SK-N-SH treated with all-trans-retinoic acid at 6 μM for 48 hours (cell line): ENCODE data around the gene SLC43A3.

ENCODE experiments used
- ATAC-seq: fragments of 200-7000 bp; cut with Tn5 transposase; 3 replicates; pipeline ENCODE4 v1.9.1; 2020; ENCODE audit warnings: mild to moderate bottlenecking, moderate library complexity
- ARNTL ChIP-seq: fragments of 450-650 bp; formaldehyde crosslinking; IDR thresholded peaks from 2 replicates; pipeline ENCODE4 v1.5.0; 2020; ENCODE audit warnings: low read depth, mild to moderate bottlenecking, moderate library complexity, borderline replicate concordance
- BACH2 ChIP-seq: fragments of 250-450 bp; sonication (Bioruptor Pico); IDR thresholded peaks from 2 replicates; pipeline ENCODE4 v1.9.0; 2021; ENCODE audit warnings: mild to moderate bottlenecking, borderline replicate concordance
- CREB5 ChIP-seq: fragments of 250-450 bp; sonication (Bioruptor Pico); IDR thresholded peaks from 2 replicates; pipeline ENCODE4 v1.5.1; 2020; ENCODE audit warnings: low read depth, mild to moderate bottlenecking, moderate library complexity
- CSDC2 ChIP-seq: fragments of 250-450 bp; sonication (Bioruptor Pico); IDR thresholded peaks from 2 replicates; pipeline ENCODE4 v1.5.0; 2020; ENCODE audit warnings: mild to moderate bottlenecking, moderate library complexity
- CSRNP3 ChIP-seq: fragments of 250-450 bp; sonication (Bioruptor Pico); IDR thresholded peaks from 2 replicates; pipeline ENCODE4 v1.5.1; 2021; ENCODE audit warnings: mild to moderate bottlenecking, moderate library complexity
- ESRRG ChIP-seq: fragments of 250-450 bp; sonication (Bioruptor Pico); IDR thresholded peaks from 2 replicates; pipeline ENCODE4 v1.6.1; 2021; ENCODE audit warnings: mild to moderate bottlenecking
- GLIS3 ChIP-seq: fragments of 250-450 bp; sonication (Bioruptor Pico); IDR thresholded peaks from 2 replicates; pipeline ENCODE4 v1.5.0; 2020; ENCODE audit warnings: mild to moderate bottlenecking, moderate library complexity
- ISL1 ChIP-seq: fragments of 250-450 bp; sonication (Bioruptor Pico); IDR thresholded peaks from 2 replicates; pipeline ENCODE4 v2.1.2; 2022; ENCODE audit warnings: mild to moderate bottlenecking, moderate library complexity
- OSR1 ChIP-seq: fragments of 250-450 bp; sonication (Bioruptor Pico); IDR thresholded peaks from 2 replicates; pipeline ENCODE4 v1.8.0; 2022; ENCODE audit warnings: moderate library complexity, mild to moderate bottlenecking, inconsistent platforms
- PPARA ChIP-seq: fragments of 250-450 bp; sonication (Bioruptor Pico); IDR thresholded peaks from 2 replicates; pipeline ENCODE4 v1.5.0; 2020; ENCODE audit warnings: mild to moderate bottlenecking, borderline replicate concordance
- RARB ChIP-seq: fragments of 250-450 bp; sonication (Bioruptor Pico); IDR thresholded peaks from 2 replicates; pipeline ENCODE4 v1.8.0; 2021; ENCODE audit warnings: mild to moderate bottlenecking, moderate library complexity
- SNAI2 ChIP-seq: fragments of 250-450 bp; sonication (Bioruptor Pico); IDR thresholded peaks from 2 replicates; pipeline ENCODE4 v1.5.0; 2020; ENCODE audit warnings: mild to moderate bottlenecking, moderate library complexity
- TCF4 ChIP-seq: fragments of 250-450 bp; sonication (Bioruptor Pico); IDR thresholded peaks from 2 replicates; pipeline ENCODE4 v1.8.0; 2021; ENCODE audit warnings: mild to moderate bottlenecking, moderate library complexity, borderline replicate concordance
- TOX ChIP-seq: fragments of 250-450 bp; sonication (Bioruptor Pico); IDR thresholded peaks from 2 replicates; pipeline ENCODE4 v1.8.0; 2021; ENCODE audit warnings: mild to moderate bottlenecking, moderate library complexity, borderline replicate concordance
- TSHZ2 ChIP-seq: fragments of 250-450 bp; sonication (Bioruptor Pico); IDR thresholded peaks from 2 replicates; pipeline ENCODE4 v1.5.0; 2020; ENCODE audit warnings: mild to moderate bottlenecking, moderate library complexity
- ZC3H10 ChIP-seq: fragments of 250-450 bp; sonication (Bioruptor Pico); IDR thresholded peaks from 2 replicates; pipeline ENCODE4 v1.5.1; 2021; ENCODE audit warnings: mild to moderate bottlenecking, moderate library complexity
- ZFP30 ChIP-seq: fragments of 450-650 bp; formaldehyde crosslinking; IDR thresholded peaks from 2 replicates; pipeline ENCODE4 v1.5.0; 2022; ENCODE audit warnings: mild to moderate bottlenecking, moderate library complexity
- ZNF565 ChIP-seq: fragments of 450-650 bp; formaldehyde crosslinking; conservative IDR thresholded peaks from 2 replicates; pipeline ENCODE4 v1.5.0; 2020; ENCODE audit warnings: low read depth, mild to moderate bottlenecking, moderate library complexity
- ZNF70 ChIP-seq: fragments of 450-650 bp; formaldehyde crosslinking; IDR thresholded peaks from 2 replicates; pipeline ENCODE4 v1.5.0; 2020; ENCODE audit warnings: mild to moderate bottlenecking, moderate library complexity
- ZNF8 ChIP-seq: fragments of 450-650 bp; formaldehyde crosslinking; IDR thresholded peaks from 2 replicates; pipeline ENCODE4 v1.5.0; 2020; ENCODE audit warnings: mild to moderate bottlenecking, moderate library complexity
- TF ChIP-seq, protein P1 (sequence below): fragments of 250-450 bp; sonication (Bioruptor Pico); IDR thresholded peaks from 2 replicates; pipeline ENCODE4 v1.8.0; 2020; ENCODE audit warnings: mild to moderate bottlenecking, moderate library complexity, borderline replicate concordance
- TF ChIP-seq, protein P2 (sequence below): fragments of 250-450 bp; sonication (Bioruptor Pico); IDR thresholded peaks from 2 replicates; pipeline ENCODE4 v1.8.0; 2021; ENCODE audit warnings: low read depth, mild to moderate bottlenecking, moderate library complexity, borderline replicate concordance

The SLC43A3 gene

GRCh38 chr11:57390535-57390934, 36.4 kb downstream of the SLC43A3 start, which contains the start of gene PRG2:
TSS of gene PRG2 (minus strand) at chr11:57390650. CDS start at chr11:57389944, 706 bp downstream.
- no peak for ATAC-seq

DNA sequence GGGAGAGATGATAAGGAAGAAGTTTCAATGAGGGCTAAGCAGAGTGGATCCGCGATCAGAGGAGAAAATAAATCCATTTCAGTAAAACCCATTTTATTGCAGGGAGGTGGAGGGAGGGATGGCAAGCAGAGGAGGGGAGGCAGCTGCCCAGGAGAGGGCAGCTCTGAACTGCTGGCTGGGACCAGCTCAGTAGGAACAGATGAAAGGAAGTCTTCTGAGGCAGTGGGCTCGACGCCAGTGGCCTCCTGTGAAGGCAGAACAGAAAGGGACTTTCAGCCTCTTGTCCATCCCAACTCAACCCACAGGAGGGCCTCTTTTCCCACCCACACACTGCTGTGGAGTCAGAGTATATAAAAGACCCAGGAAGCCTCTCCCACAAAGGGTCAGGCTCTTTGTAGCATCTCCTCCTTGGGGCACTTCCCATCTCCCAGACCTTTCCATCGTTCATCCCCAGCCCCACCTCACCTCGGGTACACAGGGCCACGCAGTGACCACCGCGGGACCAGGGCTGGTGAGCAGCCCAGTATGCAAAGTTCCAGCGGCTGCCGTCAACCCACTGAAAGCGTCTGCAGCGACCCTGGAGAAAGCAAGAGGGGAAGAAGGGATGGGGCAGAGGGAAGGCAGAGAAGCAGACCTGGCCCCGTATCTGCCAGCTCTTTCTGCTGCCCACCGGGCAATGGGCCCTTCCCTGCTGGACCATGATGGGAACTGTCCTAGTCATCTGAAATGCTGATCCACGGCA, 39.5 kb downstream of the SLC43A3 start:
- TF ChIP-seq BACH2 (no peak), RARB (CRISPR knock-in tag) (no peak), TCF4 (CRISPR knock-in tag) (no peak)
- ATAC-seq = no peak

More at GRCh38 chr11:57390535-57390934, 36.4 kb downstream of the SLC43A3 start, which contains the start of gene PRG2:
- no peak for TF ChIP-seq TSHZ2 (CRISPR knock-in tag)
- no peak for TF ChIP-seq ZNF8 (CRISPR knock-in tag)
- TF ChIP-seq, protein P1, sequence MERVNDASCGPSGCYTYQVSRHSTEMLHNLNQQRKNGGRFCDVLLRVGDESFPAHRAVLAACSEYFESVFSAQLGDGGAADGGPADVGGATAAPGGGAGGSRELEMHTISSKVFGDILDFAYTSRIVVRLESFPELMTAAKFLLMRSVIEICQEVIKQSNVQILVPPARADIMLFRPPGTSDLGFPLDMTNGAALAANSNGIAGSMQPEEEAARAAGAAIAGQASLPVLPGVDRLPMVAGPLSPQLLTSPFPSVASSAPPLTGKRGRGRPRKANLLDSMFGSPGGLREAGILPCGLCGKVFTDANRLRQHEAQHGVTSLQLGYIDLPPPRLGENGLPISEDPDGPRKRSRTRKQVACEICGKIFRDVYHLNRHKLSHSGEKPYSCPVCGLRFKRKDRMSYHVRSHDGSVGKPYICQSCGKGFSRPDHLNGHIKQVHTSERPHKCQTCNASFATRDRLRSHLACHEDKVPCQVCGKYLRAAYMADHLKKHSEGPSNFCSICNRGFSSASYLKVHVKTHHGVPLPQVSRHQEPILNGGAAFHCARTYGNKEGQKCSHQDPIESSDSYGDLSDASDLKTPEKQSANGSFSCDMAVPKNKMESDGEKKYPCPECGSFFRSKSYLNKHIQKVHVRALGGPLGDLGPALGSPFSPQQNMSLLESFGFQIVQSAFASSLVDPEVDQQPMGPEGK = no peak
- TF ChIP-seq ARNTL (CRISPR knock-in tag) = no peak
- no peak for TF ChIP-seq OSR1
- no peak for TF ChIP-seq TCF4 (CRISPR knock-in tag)
- no peak for TF ChIP-seq SNAI2 (CRISPR knock-in tag)
- no peak for TF ChIP-seq ZNF565 (CRISPR knock-in tag)
- TF ChIP-seq ZC3H10 (CRISPR knock-in tag) = no peak
- TF ChIP-seq PPARA (CRISPR knock-in tag) = no peak
- TF ChIP-seq ZFP30 (CRISPR knock-in tag) = no peak
- TF ChIP-seq CSRNP3 (CRISPR knock-in tag) = no peak
- no peak for TF ChIP-seq ZNF70 (CRISPR knock-in tag)
- TF ChIP-seq ESRRG (CRISPR knock-in tag) = no peak
- no peak for TF ChIP-seq CSDC2

- TF ChIP-seq ARNTL (CRISPR knock-in tag) (no peak), ISL1 (CRISPR knock-in tag) (no peak), RARB (CRISPR knock-in tag) (no peak), GLIS3 (no peak), CSRNP3 (CRISPR knock-in tag) (no peak), TOX (no peak), OSR1 (no peak), ZNF565 (CRISPR knock-in tag) (no peak), SNAI2 (CRISPR knock-in tag) (no peak), ZNF8 (CRISPR knock-in tag) (no peak), PPARA (CRISPR knock-in tag) (no peak), ZFP30 (CRISPR knock-in tag) (no peak), CREB5 (CRISPR knock-in tag) (no peak), CSDC2 (no peak), BACH2 (no peak), TCF4 (CRISPR knock-in tag) (no peak)
- TF ChIP-seq, protein P1 = no peak
- TF ChIP-seq, protein P2, sequence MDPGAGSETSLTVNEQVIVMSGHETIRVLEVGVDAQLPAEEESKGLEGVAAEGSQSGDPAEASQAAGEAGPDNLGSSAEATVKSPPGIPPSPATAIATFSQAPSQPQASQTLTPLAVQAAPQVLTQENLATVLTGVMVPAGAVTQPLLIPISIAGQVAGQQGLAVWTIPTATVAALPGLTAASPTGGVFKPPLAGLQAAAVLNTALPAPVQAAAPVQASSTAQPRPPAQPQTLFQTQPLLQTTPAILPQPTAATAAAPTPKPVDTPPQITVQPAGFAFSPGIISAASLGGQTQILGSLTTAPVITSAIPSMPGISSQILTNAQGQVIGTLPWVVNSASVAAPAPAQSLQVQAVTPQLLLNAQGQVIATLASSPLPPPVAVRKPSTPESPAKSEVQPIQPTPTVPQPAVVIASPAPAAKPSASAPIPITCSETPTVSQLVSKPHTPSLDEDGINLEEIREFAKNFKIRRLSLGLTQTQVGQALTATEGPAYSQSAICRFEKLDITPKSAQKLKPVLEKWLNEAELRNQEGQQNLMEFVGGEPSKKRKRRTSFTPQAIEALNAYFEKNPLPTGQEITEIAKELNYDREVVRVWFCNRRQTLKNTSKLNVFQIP (CRISPR knock-in tag) = no peak
- ATAC-seq = no peak
Measured at GRCh38 chr11:57386178-57386940, 40.6 kb downstream of the SLC43A3 start.
